Uterus (tissue), 4 donors: Measurements from ENCODE around the gene PRDM2. TPM values are rescaled to one million over a fixed set of nuclear protein-coding genes. Genes with fewer than 3 reads are reported as not detected.

Experiments
- DNase-seq, 2 donors: peaks; one replicate each; pipeline ENCODE4 v3.0.0-alpha.2; 2019 to 2020
- H3K27ac ChIP-seq, 2 donors: fragments of 200-600 bp; sonication (generic); 1 replicate in 1 of 2; 2 replicates in 1 of 2; pipeline ENCODE4 v1.5.1; 2016 to 2018
- H3K27me3 ChIP-seq, 2 donors: fragments of 200-600 bp; sonication (generic); one replicate each; pipeline ENCODE4 v1.5.1; 2018 to 2019; ENCODE audit warnings: control low read depth in 1 of 2
- H3K36me3 ChIP-seq, 2 donors: fragments of 200-600 bp; sonication (generic); one replicate each; pipeline ENCODE4 v1.5.1; 2019; ENCODE audit warnings: control low read depth in 1 of 2
- H3K4me1 ChIP-seq, 2 donors: fragments of 200-600 bp; sonication (generic); one replicate each; pipeline ENCODE4 v1.5.1; 2018 to 2019; ENCODE audit warnings: control low read depth in 1 of 2
- H3K4me3 ChIP-seq, 2 donors: fragments of 200-600 bp; sonication (generic); 1 replicate in 1 of 2; 2 replicates in 1 of 2; pipeline ENCODE4 v1.5.1; 2018 to 2019; ENCODE audit warnings: mild to moderate bottlenecking in 1 of 2
- H3K9me3 ChIP-seq, 2 donors: fragments of 200-600 bp; sonication (generic); one replicate each; pipeline ENCODE4 v1.5.1; 2019; ENCODE audit warnings: control low read depth in 1 of 2
- POLR2A ChIP-seq, 2 donors: fragments of 450-650 bp; IDR thresholded peaks; one replicate each; pipeline ENCODE4 v1.6.1; 2016; ENCODE audit warnings: antibody characterized with exemption in 2 of 2, mild to moderate bottlenecking in 1 of 2, moderate library complexity in 1 of 2
- intact Hi-C: fragments of 100-400 bp; cut with DNase I; formaldehyde crosslinking; loops from one replicate; pipeline ENCODE4 v1.15.1; 2023; ENCODE audit warnings: low total_unique reads
- total RNA-seq, 4 donors: library from RNA; depleted of rRNA in 3 of 4; stranded (reverse); fragments of >200 nt in 3 of 4; gene quantifications; one replicate each; pipeline versions ENCODE4 v1.1.0 to v1.2.4, GENCODE V29; 2014 to 2023
- TF ChIP-seq, protein P1 (sequence below), 4 experiments: fragments of 200-600 bp in 2 of 4; fragments of 450-650 bp in 2 of 4; sonication (generic) in 2 of 4; IDR thresholded peaks; one replicate each; pipeline ENCODE4 v1.5.1; 2016 to 2019; ENCODE audit warnings: antibody characterized with exemption in 4 of 4, mild to moderate bottlenecking in 2 of 4, moderate library complexity in 1 of 4
- donor health status: DM: yes; HTN: yes; CAD: no.

Gene PRDM2
- total RNA-seq, 4 donors from 2014 or later, result 13.1 to 72.8 (median 37.0) TPM

DNA sequence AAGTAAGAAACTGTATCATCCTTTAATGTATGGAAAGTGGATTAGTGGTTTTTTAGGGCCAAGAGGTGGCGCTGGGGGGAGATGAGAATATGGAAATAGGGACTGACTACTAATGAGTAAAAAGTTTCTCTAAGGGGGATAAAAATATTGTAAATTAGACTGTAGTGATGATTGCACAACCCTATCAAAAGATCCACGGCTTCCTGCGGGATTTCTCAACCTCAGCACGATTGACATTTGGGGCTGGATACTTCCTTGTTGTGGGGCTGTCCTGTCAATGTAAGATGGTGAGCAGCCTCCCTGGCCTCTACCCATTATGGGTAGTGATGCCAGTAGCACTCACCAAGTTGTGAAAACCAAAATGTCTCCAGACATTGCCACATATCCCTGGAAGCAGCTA is 36.0 kb upstream of the PRDM2 start:
- intact Hi-C loops, result no loop called here
- H3K36me3 ChIP-seq, result no peaks in the 10 kb centered on the region
- H3K27me3 ChIP-seq, result no peaks in the 10 kb centered on the region
- H3K4me3 ChIP-seq, result no peak overlapping the region
- no peak overlapping the region for H3K27ac ChIP-seq
- H3K4me1 ChIP-seq, result no peaks in the 10 kb centered on the region
- no peaks in the 10 kb centered on the region for H3K9me3 ChIP-seq
- TF ChIP-seq, protein P1, sequence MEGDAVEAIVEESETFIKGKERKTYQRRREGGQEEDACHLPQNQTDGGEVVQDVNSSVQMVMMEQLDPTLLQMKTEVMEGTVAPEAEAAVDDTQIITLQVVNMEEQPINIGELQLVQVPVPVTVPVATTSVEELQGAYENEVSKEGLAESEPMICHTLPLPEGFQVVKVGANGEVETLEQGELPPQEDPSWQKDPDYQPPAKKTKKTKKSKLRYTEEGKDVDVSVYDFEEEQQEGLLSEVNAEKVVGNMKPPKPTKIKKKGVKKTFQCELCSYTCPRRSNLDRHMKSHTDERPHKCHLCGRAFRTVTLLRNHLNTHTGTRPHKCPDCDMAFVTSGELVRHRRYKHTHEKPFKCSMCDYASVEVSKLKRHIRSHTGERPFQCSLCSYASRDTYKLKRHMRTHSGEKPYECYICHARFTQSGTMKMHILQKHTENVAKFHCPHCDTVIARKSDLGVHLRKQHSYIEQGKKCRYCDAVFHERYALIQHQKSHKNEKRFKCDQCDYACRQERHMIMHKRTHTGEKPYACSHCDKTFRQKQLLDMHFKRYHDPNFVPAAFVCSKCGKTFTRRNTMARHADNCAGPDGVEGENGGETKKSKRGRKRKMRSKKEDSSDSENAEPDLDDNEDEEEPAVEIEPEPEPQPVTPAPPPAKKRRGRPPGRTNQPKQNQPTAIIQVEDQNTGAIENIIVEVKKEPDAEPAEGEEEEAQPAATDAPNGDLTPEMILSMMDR (IDR thresholded peaks at IDR 0.05), result no peak
- no peak for TF ChIP-seq POLR2A (IDR thresholded peaks at IDR 0.05)
- DNase-seq, result no peak

DNA sequence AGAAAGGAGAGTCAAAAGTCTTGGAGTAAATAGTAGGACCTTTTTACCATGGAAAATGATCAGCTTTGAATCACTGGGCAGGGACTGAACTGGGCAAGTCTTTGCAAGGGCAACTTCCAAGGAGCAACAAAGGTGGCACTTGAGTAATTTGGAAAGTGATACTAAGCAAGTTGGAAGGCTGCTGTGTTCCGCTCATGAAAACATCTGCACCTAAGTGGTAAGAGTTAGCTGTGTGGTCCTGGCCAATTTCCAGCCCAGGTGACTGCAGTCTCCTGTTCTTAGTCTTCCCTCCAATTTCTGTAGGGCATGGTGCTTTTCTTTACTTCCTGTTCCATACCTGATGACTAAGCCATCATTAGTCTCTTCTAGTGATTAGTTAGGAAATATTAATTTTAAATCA is 35.5 kb upstream of the PRDM2 start:
- H3K4me3 ChIP-seq, result no peak overlapping the region
- no peaks in the 10 kb centered on the region for H3K27me3 ChIP-seq
- TF ChIP-seq POLR2A (IDR thresholded peaks at IDR 0.05), result no peak
- TF ChIP-seq, protein P1 (IDR thresholded peaks at IDR 0.05), result no peak
- no peaks in the 10 kb centered on the region for H3K4me1 ChIP-seq
- no peaks in the 10 kb centered on the region for H3K9me3 ChIP-seq
- intact Hi-C loops, result no loop called here
- no peak for DNase-seq
- no peaks in the 10 kb centered on the region for H3K36me3 ChIP-seq
- no peak overlapping the region for H3K27ac ChIP-seq

- Histone ChIP-seq H3K9me3 (no peaks in the 10 kb centered on the region), H3K27ac (no peak overlapping the region), H3K36me3 (no peaks in the 10 kb centered on the region), H3K4me3 (no peak overlapping the region), H3K4me1 (no peaks in the 10 kb centered on the region), H3K27me3 (no peaks in the 10 kb centered on the region)
- TF ChIP-seq, protein P1 (IDR thresholded peaks at IDR 0.05), result no peak
- no peak for TF ChIP-seq POLR2A (IDR thresholded peaks at IDR 0.05)
- no peak for DNase-seq
- intact Hi-C loops, result loop anchor here (5.0 kb wide), 1 partner anchor 296 kb away; no protein-coding TSS in a partner anchor
These were observed 33.7 kb upstream of the PRDM2 start for GRCh38 chr1:13666317-13666716.

DNA sequence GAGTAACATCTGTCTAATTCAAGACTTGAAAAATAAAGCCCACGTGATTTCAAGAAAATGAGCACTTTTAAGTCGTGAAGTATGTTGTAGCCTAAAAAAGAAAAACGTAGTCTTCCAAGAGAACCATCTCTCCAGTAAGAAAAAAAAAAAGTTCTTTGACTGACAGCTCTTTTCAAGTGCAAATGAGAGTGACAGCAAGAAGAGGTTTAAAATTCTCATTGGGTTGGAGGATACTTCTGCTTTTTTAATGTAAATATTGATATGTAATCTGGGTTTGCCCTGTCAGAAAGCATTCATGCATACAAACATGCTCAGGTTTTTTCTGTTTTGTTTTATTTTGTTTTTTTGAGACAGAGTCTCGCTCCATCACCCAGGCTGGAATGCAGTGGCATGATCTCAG is 32.3 kb upstream of the PRDM2 start:
- Histone ChIP-seq H3K36me3 (no peaks in the 10 kb centered on the region), H3K9me3 (no peaks in the 10 kb centered on the region), H3K27ac (no peak overlapping the region), H3K4me1 (no peaks in the 10 kb centered on the region), H3K4me3 (no peak overlapping the region), H3K27me3 (no peaks in the 10 kb centered on the region)
- intact Hi-C loops, result loop anchor here (5.0 kb wide), 1 partner anchor 295 kb away; no protein-coding TSS in a partner anchor
- TF ChIP-seq, protein P1 (IDR thresholded peaks at IDR 0.05), result no peak
- TF ChIP-seq POLR2A (IDR thresholded peaks at IDR 0.05), result no peak
- DNase-seq, result no peak

- Histone ChIP-seq H3K36me3 (no peaks in the 10 kb centered on the region), H3K27me3 (no peaks in the 10 kb centered on the region), H3K27ac (no peak overlapping the region), H3K4me1 (no peaks in the 10 kb centered on the region), H3K4me3 (no peak overlapping the region), H3K9me3 (no peaks in the 10 kb centered on the region)
- no peak for TF ChIP-seq POLR2A (IDR thresholded peaks at IDR 0.05)
- TF ChIP-seq, protein P1 (IDR thresholded peaks at IDR 0.05), result no peak
- intact Hi-C loops, result no loop called here
- no peak for DNase-seq
These were observed 25.6 kb upstream of the PRDM2 start for GRCh38 chr1:13674377-13674776.
